GM12875 (cell line): ENCODE results near the gene PLCG2.

Experiments used
- H3K4me3 ChIP-seq: one replicate; pipeline ENCODE4 v1.5.1; 2011; ENCODE audit warnings: low read depth, low read length, control low read depth
- TF ChIP-seq, protein P1 (sequence below): IDR thresholded peaks from 2 replicates; pipeline ENCODE4 v1.5.1; 2011; ENCODE audit warnings: low read depth, mild to moderate bottlenecking, control low read depth, inconsistent platforms, low read length, moderate library complexity, borderline replicate concordance; ENCODE audit not compliant: insufficient read depth

The PLCG2 gene

DNA sequence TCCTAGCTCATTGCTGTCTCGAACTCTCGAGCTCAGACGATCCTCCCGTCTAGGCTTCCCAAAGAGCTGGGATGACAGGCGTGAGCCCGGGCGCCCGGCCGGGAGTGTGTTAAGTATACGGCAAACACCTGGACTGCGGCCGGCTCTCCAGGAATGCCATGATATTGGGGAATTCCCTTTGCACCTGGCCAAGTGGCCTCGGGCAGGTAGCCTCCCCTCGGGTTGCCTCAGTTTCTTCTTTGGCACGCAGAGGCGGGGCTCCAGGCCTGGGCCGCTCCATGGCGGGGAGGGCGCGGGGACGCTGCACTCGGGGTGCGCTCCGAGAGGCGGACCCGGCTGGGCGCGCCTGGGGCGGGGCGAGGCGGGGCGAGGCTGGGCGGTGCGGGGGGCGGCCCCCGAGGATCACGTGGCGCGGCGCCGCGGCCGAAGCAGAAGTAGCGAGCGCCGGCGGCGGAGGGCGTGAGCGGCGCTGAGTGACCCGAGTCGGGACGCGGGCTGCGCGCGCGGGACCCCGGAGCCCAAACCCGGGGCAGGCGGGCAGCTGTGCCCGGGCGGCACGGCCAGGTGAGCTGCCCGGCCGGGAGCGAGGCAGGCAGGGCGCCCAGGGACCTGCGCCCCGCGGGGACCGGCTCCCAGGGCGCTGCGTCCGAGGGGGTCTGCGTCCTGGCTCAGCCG is at the start of gene PLCG2:
TSS of gene PLCG2 (plus strand) at position 431 of the 675 bp plus-strand sequence. CDS start 6,699 bp downstream, outside the sequence.
- TF ChIP-seq, protein P1, sequence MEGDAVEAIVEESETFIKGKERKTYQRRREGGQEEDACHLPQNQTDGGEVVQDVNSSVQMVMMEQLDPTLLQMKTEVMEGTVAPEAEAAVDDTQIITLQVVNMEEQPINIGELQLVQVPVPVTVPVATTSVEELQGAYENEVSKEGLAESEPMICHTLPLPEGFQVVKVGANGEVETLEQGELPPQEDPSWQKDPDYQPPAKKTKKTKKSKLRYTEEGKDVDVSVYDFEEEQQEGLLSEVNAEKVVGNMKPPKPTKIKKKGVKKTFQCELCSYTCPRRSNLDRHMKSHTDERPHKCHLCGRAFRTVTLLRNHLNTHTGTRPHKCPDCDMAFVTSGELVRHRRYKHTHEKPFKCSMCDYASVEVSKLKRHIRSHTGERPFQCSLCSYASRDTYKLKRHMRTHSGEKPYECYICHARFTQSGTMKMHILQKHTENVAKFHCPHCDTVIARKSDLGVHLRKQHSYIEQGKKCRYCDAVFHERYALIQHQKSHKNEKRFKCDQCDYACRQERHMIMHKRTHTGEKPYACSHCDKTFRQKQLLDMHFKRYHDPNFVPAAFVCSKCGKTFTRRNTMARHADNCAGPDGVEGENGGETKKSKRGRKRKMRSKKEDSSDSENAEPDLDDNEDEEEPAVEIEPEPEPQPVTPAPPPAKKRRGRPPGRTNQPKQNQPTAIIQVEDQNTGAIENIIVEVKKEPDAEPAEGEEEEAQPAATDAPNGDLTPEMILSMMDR, result no peak

DNA sequence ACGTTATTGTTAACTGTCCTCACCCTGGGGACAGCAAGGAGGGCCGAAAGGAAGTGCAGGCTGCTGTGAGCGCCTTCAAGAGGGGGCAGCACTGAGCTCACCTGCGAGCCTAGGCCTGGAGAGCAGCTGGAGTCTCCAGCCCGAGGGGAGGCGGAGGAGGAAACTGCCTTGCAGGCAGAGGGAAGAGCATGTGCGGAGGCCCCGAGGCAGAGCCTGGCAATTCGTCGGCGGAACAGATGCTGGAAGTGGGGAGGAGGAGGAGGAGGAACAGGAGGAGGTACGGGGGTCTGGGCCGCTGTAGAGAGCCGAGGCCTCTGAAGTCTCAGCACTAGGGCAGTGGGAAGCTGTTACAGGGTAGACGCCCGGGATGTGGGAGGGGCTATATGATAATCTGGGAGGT is 49.6 kb upstream of the PLCG2 start:
- no peak overlapping the region for H3K4me3 ChIP-seq
- TF ChIP-seq, protein P1, result no peak

More for the DNA sequence above, at the start of gene PLCG2:
- H3K4me3 ChIP-seq, result peak within 1 kb of the TSS; percentile 81

DNA sequence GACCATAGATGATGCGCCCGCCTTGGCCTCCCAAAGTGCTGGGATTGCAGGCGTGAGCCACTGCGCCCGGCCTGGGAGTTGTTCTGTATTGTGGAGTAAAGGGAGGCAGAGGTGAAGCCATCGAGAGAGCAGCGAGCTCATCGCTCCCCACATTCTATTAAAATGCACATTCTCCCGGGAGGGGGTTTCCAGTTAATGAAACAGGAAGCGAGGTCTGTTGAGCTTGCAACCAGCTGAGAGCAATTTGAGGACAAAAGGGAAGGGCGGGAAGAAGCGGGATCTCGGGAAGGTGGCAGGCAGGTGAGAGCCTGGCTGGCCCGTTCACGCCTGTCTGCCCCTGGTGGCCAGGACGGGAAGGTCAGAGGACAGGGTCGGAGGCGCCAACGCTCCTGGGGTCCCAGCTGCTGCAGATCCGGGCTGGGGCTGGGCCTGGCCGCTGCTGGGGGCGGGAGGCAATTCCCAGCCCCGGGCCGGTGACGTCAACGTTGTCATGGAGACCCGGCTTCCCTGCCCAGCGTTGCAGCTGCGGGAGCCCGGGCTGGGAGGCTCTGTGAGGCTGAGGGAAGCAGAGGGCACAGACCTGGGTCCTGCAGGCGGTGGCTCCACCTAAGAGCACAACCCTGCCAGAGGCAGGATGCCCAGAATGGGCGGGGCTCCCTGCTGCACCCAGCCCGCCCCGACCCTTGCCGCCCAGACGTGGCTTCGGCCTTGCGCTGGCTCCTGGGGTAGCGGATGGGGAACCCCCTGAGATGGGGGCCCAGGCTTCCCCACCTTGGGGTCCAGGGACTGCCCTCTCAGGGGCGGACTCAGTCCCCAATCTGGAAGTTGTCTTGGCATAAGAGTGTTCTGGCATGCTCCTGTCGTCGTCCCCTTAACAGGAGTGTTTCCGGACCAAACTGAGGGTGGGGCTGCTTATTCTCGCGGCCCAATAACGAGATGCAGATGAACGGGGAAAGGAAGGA is 48.7 kb upstream of the PLCG2 start:
- H3K4me3 ChIP-seq, result peak overlapping the region; percentile 47
- TF ChIP-seq, protein P1, result peak; percentile 88

DNA sequence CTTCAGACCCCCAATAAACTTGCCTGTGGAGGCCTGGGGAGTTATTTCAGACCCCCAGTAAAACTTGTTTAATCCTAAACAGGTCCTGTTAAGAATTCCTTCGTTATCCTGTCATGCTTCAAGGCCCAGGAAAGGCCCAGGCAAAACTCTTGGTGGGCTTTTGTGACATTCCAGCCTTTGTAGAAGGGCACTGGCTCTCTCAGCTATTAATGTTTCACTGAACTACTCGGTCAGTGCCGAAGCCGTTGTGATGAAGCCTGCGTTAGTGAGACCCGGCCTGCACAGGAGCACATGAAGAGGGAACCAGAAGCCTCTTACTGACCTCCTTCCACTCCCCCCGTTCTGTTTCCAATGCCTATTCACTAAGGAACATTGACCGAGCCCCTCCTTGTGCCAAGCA is 47.4 kb upstream of the PLCG2 start:
- TF ChIP-seq, protein P1, result no peak
- no peak overlapping the region for H3K4me3 ChIP-seq

DNA sequence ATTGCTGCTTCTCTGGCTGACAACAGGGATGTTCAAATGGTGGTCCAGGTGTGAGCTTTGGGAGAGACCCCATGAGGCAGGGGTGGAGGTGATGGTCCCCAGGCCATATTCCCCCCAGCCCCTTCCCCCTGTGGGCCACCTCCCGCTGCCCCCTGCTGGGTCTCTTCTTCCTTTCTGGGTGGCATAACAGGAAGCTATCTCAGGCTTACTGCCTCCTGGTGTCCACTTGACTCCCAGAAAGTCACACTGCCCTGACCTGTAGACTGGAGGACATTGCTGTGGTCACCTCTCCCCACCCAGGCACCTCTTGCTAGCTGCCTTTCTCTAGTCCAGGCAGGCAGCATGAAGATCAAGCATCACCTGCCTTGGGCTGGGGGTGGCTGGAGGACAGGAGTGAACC is 46.4 kb upstream of the PLCG2 start:
- TF ChIP-seq, protein P1, result no peak
- no peak overlapping the region for H3K4me3 ChIP-seq

DNA sequence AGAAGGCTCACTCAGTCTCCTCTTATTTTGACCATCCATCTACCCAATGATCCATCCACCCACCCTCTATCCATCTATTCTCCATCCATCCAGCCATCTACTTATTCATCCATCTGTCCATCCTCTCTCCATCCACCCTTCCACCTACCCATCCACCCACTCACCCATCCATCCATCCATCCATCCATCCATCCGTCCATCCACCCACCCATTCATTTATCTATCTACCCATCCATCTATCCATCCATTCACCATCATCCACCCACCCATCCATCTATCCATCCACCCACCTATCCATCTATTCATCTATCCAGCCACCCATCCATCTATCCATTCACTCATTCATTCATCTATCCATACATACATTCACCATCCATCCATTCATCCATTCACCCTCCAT is 45.8 kb upstream of the PLCG2 start:
- H3K4me3 ChIP-seq, result no peak overlapping the region
- TF ChIP-seq, protein P1, result no peak
